LNCAP (cell line): ENCODE data around the gene RFX8.

Experiments
- CTCF ChIP-seq: fragments of 450-650 bp; IDR thresholded peaks from 2 replicates; pipeline ENCODE4 v1.5.1; 2017; ENCODE audit warnings: mild to moderate bottlenecking

The RFX8 gene

GRCh38 chr2:101400506-101401325 lies 74.2 kb downstream of the RFX8 start:
- no peak for TF ChIP-seq CTCF

- no peak for TF ChIP-seq CTCF
Measured at GRCh38 chr2:101400048-101400447, 74.9 kb downstream of the RFX8 start.

- no peak for TF ChIP-seq CTCF
Measured at GRCh38 chr2:101399021-101399799, 75.7 kb downstream of the RFX8 start.

GRCh38 chr2:101398116-101398821 lies 76.6 kb downstream of the RFX8 start:
- no peak for TF ChIP-seq CTCF

- no peak for TF ChIP-seq CTCF
Measured at GRCh38 chr2:101396316-101396717, 78.6 kb downstream of the RFX8 start.

GRCh38 chr2:101395545-101396315 lies 79.2 kb downstream of the RFX8 start:
- TF ChIP-seq CTCF = no peak

GRCh38 chr2:101388232-101388631 lies 86.7 kb downstream of the RFX8 start:
- TF ChIP-seq CTCF = no peak
